ENCODE data around the gene SEZ6L2. TPM values are rescaled to one million over a fixed set of nuclear protein-coding genes. Genes with fewer than 3 reads are reported as not detected.

Gene SEZ6L2
- total and polyA plus RNA-seq, 2 of the 13 experiments (the other 11 are each of a cell fraction or from before 2014, with no cell fraction given), result 14.9 to 16.9 TPM

- TF ChIP-seq AKAP8 (CRISPR knock-in tag; IDR thresholded peaks at IDR 0.05) (no peak), ZBTB2 (CRISPR knock-in tag; IDR thresholded peaks at IDR 0.05; ENCODE audit: low read depth) (no peak), KAT2B (IDR thresholded peaks at IDR 0.05; ENCODE audit: borderline replicate concordance, low read depth, low read length) (no peak), NR3C1 (CRISPR knock-in tag; IDR thresholded peaks at IDR 0.05) (no peak), ZSCAN12 (CRISPR knock-in tag; IDR thresholded peaks at IDR 0.05) (no peak), ZNF724P (CRISPR knock-in tag; IDR thresholded peaks at IDR 0.05; ENCODE audit: borderline replicate concordance) (no peak; the same call in 1 of the 2 replicates), GATA4 (IDR thresholded peaks at IDR 0.05; ENCODE audit: borderline replicate concordance, low read depth) (peak; percentile 32; the same call in 1 of the 2 replicates), ZNF3 (CRISPR knock-in tag; IDR thresholded peaks at IDR 0.05) (peak; percentile 77; the same call in 1 of the 2 replicates), SALL2 (CRISPR knock-in tag; IDR thresholded peaks at IDR 0.05) (no peak; the same call in 1 of the 2 replicates), SP4 (CRISPR knock-in tag; IDR thresholded peaks at IDR 0.05) (no peak), TGIF2 (CRISPR knock-in tag; IDR thresholded peaks at IDR 0.05) (no peak), TCF12 (IDR thresholded peaks at IDR 0.05) (no peak), TCF12 (CRISPR knock-in tag; IDR thresholded peaks at IDR 0.05) (0 out of 2 replicates have a peak, but pooled peaks have one; percentile 30), MATR3 (CRISPR knock-in tag; IDR thresholded peaks at IDR 0.05) (no peak), MED8 (CRISPR knock-in tag; IDR thresholded peaks at IDR 0.05; ENCODE audit: insufficient replicate concordance) (no peak), KDM6A (CRISPR knock-in tag; IDR thresholded peaks at IDR 0.05; ENCODE audit: low read depth) (no peak), SIN3B (IDR thresholded peaks at IDR 0.05; ENCODE audit: low read length) (no peak), ZNF660 (CRISPR knock-in tag; IDR thresholded peaks at IDR 0.05; ENCODE audit: borderline replicate concordance, low read depth) (no peak; the same call in 1 of the 2 replicates), FOXK1 (CRISPR knock-in tag; IDR thresholded peaks at IDR 0.05; ENCODE audit: borderline replicate concordance, low read depth) (peak; percentile 63; the same call in 1 of the 2 replicates), CHCHD3 (CRISPR knock-in tag; IDR thresholded peaks at IDR 0.05) (no peak), ZNF224 (CRISPR knock-in tag; IDR thresholded peaks at IDR 0.05) (no peak), ZBTB20 (CRISPR knock-in tag; IDR thresholded peaks at IDR 0.05; ENCODE audit: borderline replicate concordance, low read depth) (peak; percentile 28; the same call in 1 of the 2 replicates), LCORL (IDR thresholded peaks at IDR 0.05) (no peak), LCORL (CRISPR knock-in tag; IDR thresholded peaks at IDR 0.05) (peak; percentile 80), HNF4G (IDR thresholded peaks at IDR 0.05; ENCODE audit: borderline replicate concordance, low read depth, low read length) (0 out of 2 replicates have a peak, but pooled peaks have one; percentile 42), HNF4G (CRISPR knock-in tag; IDR thresholded peaks at IDR 0.05; ENCODE audit: borderline replicate concordance, low read depth) (peak; percentile 65; the same call in 1 of the 2 replicates), ZNF121 (CRISPR knock-in tag; IDR thresholded peaks at IDR 0.05) (peak; percentile 77; the same call in 1 of the 2 replicates)
- TF ChIP-seq, protein P1, sequence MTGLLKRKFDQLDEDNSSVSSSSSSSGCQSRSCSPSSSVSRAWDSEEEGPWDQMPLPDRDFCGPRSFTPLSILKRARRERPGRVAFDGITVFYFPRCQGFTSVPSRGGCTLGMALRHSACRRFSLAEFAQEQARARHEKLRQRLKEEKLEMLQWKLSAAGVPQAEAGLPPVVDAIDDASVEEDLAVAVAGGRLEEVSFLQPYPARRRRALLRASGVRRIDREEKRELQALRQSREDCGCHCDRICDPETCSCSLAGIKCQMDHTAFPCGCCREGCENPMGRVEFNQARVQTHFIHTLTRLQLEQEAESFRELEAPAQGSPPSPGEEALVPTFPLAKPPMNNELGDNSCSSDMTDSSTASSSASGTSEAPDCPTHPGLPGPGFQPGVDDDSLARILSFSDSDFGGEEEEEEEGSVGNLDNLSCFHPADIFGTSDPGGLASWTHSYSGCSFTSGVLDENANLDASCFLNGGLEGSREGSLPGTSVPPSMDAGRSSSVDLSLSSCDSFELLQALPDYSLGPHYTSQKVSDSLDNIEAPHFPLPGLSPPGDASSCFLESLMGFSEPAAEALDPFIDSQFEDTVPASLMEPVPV (CRISPR knock-in tag; IDR thresholded peaks at IDR 0.05), result no peak
- TF ChIP-seq, protein P2, sequence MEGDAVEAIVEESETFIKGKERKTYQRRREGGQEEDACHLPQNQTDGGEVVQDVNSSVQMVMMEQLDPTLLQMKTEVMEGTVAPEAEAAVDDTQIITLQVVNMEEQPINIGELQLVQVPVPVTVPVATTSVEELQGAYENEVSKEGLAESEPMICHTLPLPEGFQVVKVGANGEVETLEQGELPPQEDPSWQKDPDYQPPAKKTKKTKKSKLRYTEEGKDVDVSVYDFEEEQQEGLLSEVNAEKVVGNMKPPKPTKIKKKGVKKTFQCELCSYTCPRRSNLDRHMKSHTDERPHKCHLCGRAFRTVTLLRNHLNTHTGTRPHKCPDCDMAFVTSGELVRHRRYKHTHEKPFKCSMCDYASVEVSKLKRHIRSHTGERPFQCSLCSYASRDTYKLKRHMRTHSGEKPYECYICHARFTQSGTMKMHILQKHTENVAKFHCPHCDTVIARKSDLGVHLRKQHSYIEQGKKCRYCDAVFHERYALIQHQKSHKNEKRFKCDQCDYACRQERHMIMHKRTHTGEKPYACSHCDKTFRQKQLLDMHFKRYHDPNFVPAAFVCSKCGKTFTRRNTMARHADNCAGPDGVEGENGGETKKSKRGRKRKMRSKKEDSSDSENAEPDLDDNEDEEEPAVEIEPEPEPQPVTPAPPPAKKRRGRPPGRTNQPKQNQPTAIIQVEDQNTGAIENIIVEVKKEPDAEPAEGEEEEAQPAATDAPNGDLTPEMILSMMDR (CRISPR knock-in tag; IDR thresholded peaks at IDR 0.05), result peak; percentile 55
Observed at GRCh38 chr16:29899516-29900101, at the start of gene SEZ6L2 (continued).

Measured in HepG2 (cell line).